Smooth muscle cell (in vitro differentiated cells): ENCODE data around the gene RAPGEF1. TPM values are rescaled to one million over a fixed set of nuclear protein-coding genes. Genes with fewer than 3 reads are reported as not detected.

Experiments
- DNase-seq: peaks from one replicate; lab custom pipeline; 2025; ENCODE audit not compliant: unreplicated experiment; lab: John Stamatoyannopoulos, UW
- H2AFZ ChIP-seq: fragments of 200-600 bp; sonication (generic); 2 replicates; pipeline ENCODE4 v1.6.0; 2016; ENCODE audit warnings: antibody characterized with exemption, low read depth, mild to moderate bottlenecking
- H3F3A ChIP-seq: fragments of 200-600 bp; sonication (generic); 2 replicates; pipeline ENCODE4 v1.6.0; 2017; ENCODE audit warnings: antibody characterized with exemption, low read depth
- H3K27ac ChIP-seq: fragments of 200-600 bp; sonication (generic); 2 replicates; pipeline ENCODE4 v1.5.1; 2016; ENCODE audit warnings: low read depth, mild to moderate bottlenecking
- H3K27me3 ChIP-seq: fragments of 200-600 bp; sonication (generic); 2 replicates; pipeline ENCODE4 v1.6.1; 2016; ENCODE audit warnings: low read depth, mild to moderate bottlenecking
- H3K36me3 ChIP-seq: fragments of 200-600 bp; sonication (generic); 2 replicates; pipeline ENCODE4 v1.5.1; 2016; ENCODE audit warnings: low read depth
- H3K4me1 ChIP-seq: fragments of 200-600 bp; sonication (generic); 2 replicates; pipeline ENCODE4 v1.5.1; 2016; ENCODE audit warnings: low read depth
- H3K4me2 ChIP-seq: fragments of 200-600 bp; sonication (generic); 2 replicates; pipeline ENCODE4 v1.6.0; 2016; ENCODE audit warnings: mild to moderate bottlenecking
- H3K4me3 ChIP-seq: fragments of 200-600 bp; sonication (generic); 2 replicates; pipeline ENCODE4 v1.5.1; 2016; ENCODE audit warnings: mild to moderate bottlenecking
- H3K79me2 ChIP-seq: fragments of 200-600 bp; sonication (generic); 2 replicates; pipeline ENCODE4 v1.6.0; 2016; ENCODE audit warnings: low read depth, mild to moderate bottlenecking
- H3K9ac ChIP-seq: fragments of 200-600 bp; sonication (generic); 2 replicates; pipeline ENCODE4 v1.6.0; 2016; ENCODE audit warnings: low read depth
- H3K9me3 ChIP-seq: fragments of 200-600 bp; sonication (generic); replicated peaks from 2 replicates; pipeline ENCODE4 v1.5.1; 2016; ENCODE audit warnings: low read depth
- H4K20me1 ChIP-seq: fragments of 200-600 bp; sonication (generic); 2 replicates; pipeline ENCODE4 v1.6.0; 2016; ENCODE audit warnings: low read depth
- WGBS: methylation state at CpG from one replicate; pipeline ENCODE4 v1.1.7; 2016; ENCODE audit warnings: low lambda C conversion rate; 5-methylcytosine and 5-hydroxymethylcytosine counted together
- polyA plus RNA-seq: library from polyadenylated mRNA; unstranded; fragments of >200 nt; fragmentation: Nextera tagmentation; extraction: Ambion mirVana; gene quantifications from 2 replicates; pipeline ENCODE4 v1.2.1, GENCODE V29; 2016
- total RNA-seq: library from RNA; depleted of rRNA; stranded (reverse); fragments of >200 nt; gene quantifications from 2 replicates; pipeline ENCODE4 v1.2.3, GENCODE V29; 2014
- TF ChIP-seq, protein P1 (sequence below): fragments of 200-600 bp; sonication (generic); IDR thresholded peaks from 2 replicates; pipeline ENCODE4 v1.5.1; 2017; ENCODE audit warnings: borderline replicate concordance, mild to moderate bottlenecking, antibody characterized with exemption; ENCODE audit not compliant: insufficient read depth, poor library complexity, severe bottlenecking

The RAPGEF1 gene
- total and polyA plus RNA-seq, 2 experiments from 2014 or later, result 16.4 to 17.8 TPM

DNA sequence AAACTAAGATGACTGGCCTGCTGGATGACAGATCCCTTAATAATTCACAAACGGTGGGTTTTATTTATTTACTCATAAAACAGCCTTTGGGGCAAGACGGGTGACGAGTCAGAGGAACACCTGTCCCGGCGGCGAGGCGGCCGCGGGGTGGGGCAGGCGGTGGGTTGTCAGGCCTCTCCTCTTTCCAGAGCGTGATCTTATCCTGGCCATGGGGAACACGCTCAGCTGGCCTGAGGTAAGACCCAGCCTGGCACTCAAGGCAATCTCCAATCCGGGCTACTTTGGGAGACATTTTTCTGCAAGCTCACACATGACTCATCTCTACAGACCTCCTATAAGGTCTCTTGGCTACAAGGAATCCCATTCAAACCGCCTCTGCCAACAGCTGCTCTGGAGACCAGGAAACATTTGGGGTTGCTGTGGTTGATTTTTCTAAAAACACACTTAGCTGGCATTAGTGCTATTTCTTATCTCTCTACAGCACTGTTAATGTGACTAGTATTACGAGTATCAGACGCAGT, 6.3 kb downstream of the RAPGEF1 start:
- no peak overlapping the region for H3K9ac ChIP-seq
- no peaks in the 10 kb centered on the region for H3K9me3 ChIP-seq
- H3K4me2 ChIP-seq, result peak overlapping the region; percentile 74
- H3K4me3 ChIP-seq, result no peak overlapping the region
- peaks cover 21% of the 10 kb centered on the region for H3K4me1 ChIP-seq
- DNase-seq, result peak; percentile 26
- TF ChIP-seq, protein P1, sequence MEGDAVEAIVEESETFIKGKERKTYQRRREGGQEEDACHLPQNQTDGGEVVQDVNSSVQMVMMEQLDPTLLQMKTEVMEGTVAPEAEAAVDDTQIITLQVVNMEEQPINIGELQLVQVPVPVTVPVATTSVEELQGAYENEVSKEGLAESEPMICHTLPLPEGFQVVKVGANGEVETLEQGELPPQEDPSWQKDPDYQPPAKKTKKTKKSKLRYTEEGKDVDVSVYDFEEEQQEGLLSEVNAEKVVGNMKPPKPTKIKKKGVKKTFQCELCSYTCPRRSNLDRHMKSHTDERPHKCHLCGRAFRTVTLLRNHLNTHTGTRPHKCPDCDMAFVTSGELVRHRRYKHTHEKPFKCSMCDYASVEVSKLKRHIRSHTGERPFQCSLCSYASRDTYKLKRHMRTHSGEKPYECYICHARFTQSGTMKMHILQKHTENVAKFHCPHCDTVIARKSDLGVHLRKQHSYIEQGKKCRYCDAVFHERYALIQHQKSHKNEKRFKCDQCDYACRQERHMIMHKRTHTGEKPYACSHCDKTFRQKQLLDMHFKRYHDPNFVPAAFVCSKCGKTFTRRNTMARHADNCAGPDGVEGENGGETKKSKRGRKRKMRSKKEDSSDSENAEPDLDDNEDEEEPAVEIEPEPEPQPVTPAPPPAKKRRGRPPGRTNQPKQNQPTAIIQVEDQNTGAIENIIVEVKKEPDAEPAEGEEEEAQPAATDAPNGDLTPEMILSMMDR, result no peak
- peak overlapping the region; percentile 82 for H3K27ac ChIP-seq
- peaks cover 81% of the 10 kb centered on the region for H4K20me1 ChIP-seq
- H3K79me2 ChIP-seq, result peaks cover 61% of the 10 kb centered on the region
- peaks cover 13% of the 10 kb centered on the region for H3F3A ChIP-seq
- H2AFZ ChIP-seq, result no peak overlapping the region
- H3K27me3 ChIP-seq, result no peaks in the 10 kb centered on the region
- 23% methylated on average over 16 of the region's 16 CpGs for WGBS
- no peaks in the 10 kb centered on the region for H3K36me3 ChIP-seq

DNA sequence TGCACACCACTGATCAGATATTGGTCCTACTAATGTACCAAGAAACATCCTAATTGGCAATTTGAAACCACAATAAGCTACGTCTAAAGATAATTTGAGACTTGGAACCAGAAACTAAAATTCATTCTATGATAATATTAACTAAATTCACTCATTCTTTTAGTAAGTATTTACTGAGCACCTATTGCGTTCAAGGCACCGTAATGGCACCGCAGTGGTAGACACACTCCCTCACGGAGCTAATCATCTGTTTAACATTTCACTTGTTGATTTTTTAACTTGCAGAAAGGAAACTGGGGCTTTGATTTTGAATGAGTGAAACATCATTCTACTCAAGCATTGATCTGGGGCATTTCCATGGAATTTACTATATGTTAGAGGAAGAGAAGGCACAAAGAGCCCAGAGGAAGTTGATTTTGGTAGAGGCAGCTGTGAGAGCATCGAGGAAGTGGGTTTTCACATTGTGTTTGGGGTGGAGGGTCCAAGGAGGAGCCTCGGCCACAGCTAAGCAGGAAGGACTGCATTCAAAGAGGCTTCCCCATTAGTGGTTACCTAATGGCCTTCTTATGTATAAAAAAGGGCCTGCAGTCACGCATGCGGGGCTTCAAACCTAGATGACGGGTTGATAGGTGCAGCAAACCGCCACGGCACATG, 7.1 kb downstream of the RAPGEF1 start:
- H3K4me2 ChIP-seq, result no peak overlapping the region

DNA sequence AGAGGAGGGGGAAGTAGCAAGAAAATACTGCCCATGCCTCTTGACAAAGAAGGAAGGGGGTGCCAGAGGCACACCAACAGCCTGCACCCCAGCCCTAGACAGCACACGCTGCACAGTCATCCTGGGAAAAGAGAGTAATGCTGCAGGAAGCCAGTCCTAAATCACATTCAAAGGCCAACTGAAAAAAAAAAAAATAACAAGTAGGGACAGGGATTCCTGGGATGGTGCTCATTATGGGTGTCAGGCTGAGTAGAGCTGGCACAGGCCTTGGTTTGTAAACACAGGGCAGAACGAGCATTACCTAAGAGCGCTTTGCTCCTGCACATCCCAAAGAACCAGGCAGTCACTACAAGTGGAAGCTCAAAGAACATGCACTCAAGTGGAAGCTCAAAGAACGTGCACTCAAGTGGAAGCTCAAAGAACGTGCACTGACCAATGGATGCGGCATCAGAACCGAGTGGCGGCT, 7.8 kb downstream of the RAPGEF1 start:
- Histone ChIP-seq H3K27ac (peak overlapping the region; percentile 82), H3K9ac (no peak overlapping the region), H3K36me3 (no peaks in the 10 kb centered on the region), H3K79me2 (peaks cover 46% of the 10 kb centered on the region), H3F3A (peaks cover 28% of the 10 kb centered on the region), H4K20me1 (peaks cover 86% of the 10 kb centered on the region), H3K4me1 (peaks cover 33% of the 10 kb centered on the region), H3K4me2 (peak overlapping the region; percentile 12), H3K27me3 (no peaks in the 10 kb centered on the region), H2AFZ (no peak overlapping the region), H3K9me3 (no peaks in the 10 kb centered on the region), H3K4me3 (no peak overlapping the region)
- no peak for DNase-seq
- 75% methylated on average over 8 of the region's 8 CpGs for WGBS
- TF ChIP-seq, protein P1, result no peak

More for the DNA sequence above, 7.1 kb downstream of the RAPGEF1 start:
- no peak overlapping the region for H3K4me3 ChIP-seq
- peaks cover 52% of the 10 kb centered on the region for H3K79me2 ChIP-seq
- peaks cover 28% of the 10 kb centered on the region for H3K4me1 ChIP-seq
- whole genome bisulfite sequencing, result 74% methylated on average over 12 of the region's 12 CpGs
- no peaks in the 10 kb centered on the region for H3K9me3 ChIP-seq
- H3K27ac ChIP-seq, result peak overlapping the region; percentile 82
- H3K27me3 ChIP-seq, result no peaks in the 10 kb centered on the region
- peaks cover 22% of the 10 kb centered on the region for H3F3A ChIP-seq
- H3K36me3 ChIP-seq, result no peaks in the 10 kb centered on the region
- DNase-seq, result no peak
- TF ChIP-seq, protein P1, result no peak
- H2AFZ ChIP-seq, result no peak overlapping the region
- peaks cover 85% of the 10 kb centered on the region for H4K20me1 ChIP-seq
- H3K9ac ChIP-seq, result no peak overlapping the region

DNA sequence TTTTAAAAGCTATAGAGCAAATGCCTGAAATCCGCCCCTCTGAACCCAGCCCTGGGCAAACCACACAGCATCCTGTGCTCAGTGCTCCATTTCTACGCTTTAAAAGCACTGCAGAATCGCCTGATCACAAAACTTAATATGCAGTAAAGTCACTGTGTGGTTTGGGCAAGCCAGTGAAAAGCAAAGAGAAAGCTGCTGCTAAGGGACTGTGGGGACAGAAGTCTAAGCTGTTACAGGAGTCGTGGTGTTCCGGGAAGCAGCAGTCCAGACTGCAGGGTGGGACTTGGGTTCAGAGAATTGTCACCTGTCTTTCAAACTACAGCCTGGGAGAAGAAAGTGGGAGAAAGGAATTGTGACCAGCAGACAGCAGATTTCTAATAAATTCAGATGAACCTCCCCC, 8.2 kb downstream of the RAPGEF1 start:
- H3K27ac ChIP-seq, result peak overlapping the region; percentile 82
- no peak for DNase-seq

More for the DNA sequence above, 8.2 kb downstream of the RAPGEF1 start:
- Histone ChIP-seq H3F3A (peaks cover 29% of the 10 kb centered on the region), H3K9me3 (no peaks in the 10 kb centered on the region), H2AFZ (no peak overlapping the region), H3K27me3 (no peaks in the 10 kb centered on the region), H3K4me2 (peak overlapping the region; percentile 12), H4K20me1 (peaks cover 86% of the 10 kb centered on the region), H3K9ac (no peak overlapping the region), H3K36me3 (no peaks in the 10 kb centered on the region), H3K79me2 (peaks cover 42% of the 10 kb centered on the region), H3K4me3 (no peak overlapping the region), H3K4me1 (peaks cover 33% of the 10 kb centered on the region)
- TF ChIP-seq, protein P1, result no peak
- WGBS, result 85% methylated on average over 5 of the region's 5 CpGs
